Frontal cortex (tissue), 4 donors: ENCODE results near the gene NAXE. TPM values are rescaled to one million over a fixed set of nuclear protein-coding genes. Genes with fewer than 3 reads are reported as not detected.
A peak's percentile ranks its signal among the peaks of the same experiment; 100 is the strongest.
"Not testable (repeated sequence)": the region's sequence is repeated elsewhere in the genome, so short reads cannot be mapped to it uniquely, and the experiment has no call there.

Source experiments
- DNase-seq, 2 donors: peaks; one replicate each; pipeline ENCODE4 v3.0.0; 2012; ENCODE audit warnings: low spot score in 2 of 2
- FAIRE-seq: peaks from 2 replicates; lab custom pipeline; 2012; peaks lifted over from hg19 to GRCh38; lab: Jason Lieb, UNC
- total RNA-seq: library from RNA; depleted of rRNA; stranded (reverse); fragments of >200 nt; gene quantifications from one replicate; pipeline ENCODE4 v1.2.3, GENCODE V29; 2014
- donor health status: control.
- donor health status: control.
- donor health status: control.

The NAXE gene
- total RNA-seq, 1 donor from 2014 or later: 34.6 TPM

GRCh38 chr1:156565519-156565918 lies 26.1 kb upstream of the NAXE start:
- FAIRE-seq (no peak), DNase-seq (no peak)

- DNase-seq: no peak
- FAIRE-seq: no peak
Observed at GRCh38 chr1:156566436-156566835, 25.1 kb upstream of the NAXE start.

- no peak for DNase-seq
- FAIRE-seq: no peak
Observed at GRCh38 chr1:156571261-156571852, 20.2 kb upstream of the NAXE start.

GRCh38 chr1:156571919-156572662 lies 19.5 kb upstream of the NAXE start, which contains the start of gene IQGAP3:
Gene IQGAP3, minus strand, starts transcription at chr1:156572565. Its CDS starts 36 bp downstream, at chr1:156572529.
- peak; percentile 64 to 93 for DNase-seq
- no peak for FAIRE-seq

GRCh38 chr1:156572663-156573018 lies 18.9 kb upstream of the NAXE start:
- FAIRE-seq: no peak

GRCh38 chr1:156574039-156574633 lies 17.4 kb upstream of the NAXE start:
- DNase-seq (no peak), FAIRE-seq (no peak)

More at GRCh38 chr1:156572663-156573018, 18.9 kb upstream of the NAXE start:
- no peak for DNase-seq

- no peak for FAIRE-seq
- DNase-seq: no peak
Observed at GRCh38 chr1:156577550-156577949, 14.0 kb upstream of the NAXE start.

GRCh38 chr1:156578055-156578454 lies 13.5 kb upstream of the NAXE start:
- DNase-seq (no peak), FAIRE-seq (no peak)

- FAIRE-seq (no peak), DNase-seq (no peak)
Observed at GRCh38 chr1:156579472-156579871, 12.1 kb upstream of the NAXE start, which contains the start of gene TTC24. Gene TTC24, plus strand, starts transcription at chr1:156579723. Its CDS starts 1,642 bp downstream, at chr1:156581365.

GRCh38 chr1:156581661-156582387 lies 9.8 kb upstream of the NAXE start:
- no peak for FAIRE-seq
- no peak for DNase-seq

GRCh38 chr1:156582388-156583017 lies 9.1 kb upstream of the NAXE start:
- DNase-seq: no peak
- FAIRE-seq: no peak

- FAIRE-seq (no peak), DNase-seq (peak; percentile 64 to 82)
Observed at GRCh38 chr1:156583821-156584622, 7.6 kb upstream of the NAXE start.

- DNase-seq (no peak), FAIRE-seq (no peak)
Observed at GRCh38 chr1:156584813-156585212, 6.8 kb upstream of the NAXE start.

GRCh38 chr1:156586323-156586722 lies 5.3 kb upstream of the NAXE start:
- FAIRE-seq (no peak), DNase-seq (no peak)

- DNase-seq: no peak
- no peak for FAIRE-seq
Observed at GRCh38 chr1:156586892-156587477, 4.6 kb upstream of the NAXE start.

- FAIRE-seq, DNase-seq: not testable (repeated sequence)
Observed at GRCh38 chr1:156587927-156588326, 3.6 kb upstream of the NAXE start.

- no peak for DNase-seq
- FAIRE-seq: no peak
Observed at GRCh38 chr1:156589546-156589945, 2.0 kb upstream of the NAXE start.

GRCh38 chr1:156590326-156591180 lies 1.0 kb upstream of the NAXE start:
- no peak for DNase-seq
- no peak for FAIRE-seq
